Fibroblast of lung (primary cell): Measurements from ENCODE around the gene CYP4F11. TPM values are rescaled to one million over a fixed set of nuclear protein-coding genes. Genes with fewer than 3 reads are reported as not detected.

Experiments used
- DNase-seq, 2 donors: peaks; one replicate each; pipeline versions ENCODE4 v3.0.0 to v3.0.0-alpha.2; 2010; ENCODE audit warnings: low read depth in 2 of 2
- H2AFZ ChIP-seq: 2 replicates; pipeline ENCODE4 v1.5.1; 2012; ENCODE audit warnings: low read length, control low read depth, inconsistent platforms
- H3K27ac ChIP-seq: 2 replicates; pipeline ENCODE4 v1.5.1; 2011; ENCODE audit warnings: low read length, control low read depth; ENCODE audit not compliant: insufficient read depth
- H3K27me3 ChIP-seq: 2 replicates; pipeline ENCODE4 v1.5.1; 2011; ENCODE audit warnings: mild to moderate bottlenecking, low read length; ENCODE audit not compliant: control insufficient read depth, insufficient read depth
- H3K36me3 ChIP-seq: 2 replicates; pipeline ENCODE4 v1.5.1; 2011; ENCODE audit warnings: low read length; ENCODE audit not compliant: control insufficient read depth, insufficient read depth
- H3K4me1 ChIP-seq: 2 replicates; pipeline ENCODE4 v1.5.1; 2011; ENCODE audit warnings: low read length; ENCODE audit not compliant: control insufficient read depth, insufficient read depth; ENCODE audit errors: extremely low read depth
- H3K4me2 ChIP-seq: 2 replicates; pipeline ENCODE4 v1.5.1; 2011; ENCODE audit warnings: low read length, control low read depth; ENCODE audit not compliant: insufficient read depth; ENCODE audit errors: extremely low read depth
- H3K4me3 ChIP-seq, 4 experiments: fragments of 200-600 bp in 1 of 4; sonication (generic) in 1 of 4; replicated peaks in 1 of 4; 2 replicates each; pipeline ENCODE4 v1.5.1; 2011 to 2016; ENCODE audit warnings: low read length in 4 of 4, low read depth in 3 of 4, mild to moderate bottlenecking in 3 of 4, control low read depth in 2 of 4, inconsistent platforms in 1 of 4, mixed read lengths in 1 of 4; ENCODE audit not compliant: insufficient read depth in 1 of 4; ENCODE audit errors: control extremely low read depth in 1 of 4
- H3K79me2 ChIP-seq: 2 replicates; pipeline ENCODE4 v1.5.1; 2012; ENCODE audit warnings: mild to moderate bottlenecking, low read length, inconsistent platforms; ENCODE audit not compliant: control insufficient read depth, insufficient read depth
- H3K9ac ChIP-seq: 2 replicates; pipeline ENCODE4 v1.5.1; 2011; ENCODE audit warnings: mild to moderate bottlenecking, low read length, control low read depth; ENCODE audit not compliant: insufficient read depth
- H3K9me3 ChIP-seq: 2 replicates; pipeline ENCODE4 v1.5.1; 2012; ENCODE audit warnings: low read depth, low read length; ENCODE audit not compliant: control insufficient read depth, insufficient read depth
- H4K20me1 ChIP-seq: 2 replicates; pipeline ENCODE4 v1.5.1; 2011; ENCODE audit warnings: low read length; ENCODE audit not compliant: control insufficient read depth, insufficient read depth; ENCODE audit errors: extremely low read depth
- EZH2 ChIP-seq: IDR thresholded peaks from 2 replicates; pipeline ENCODE4 v1.5.1; 2012; ENCODE audit warnings: low read length, control low read depth, mild to moderate bottlenecking; ENCODE audit errors: missing control alignments
- polyA plus RNA-seq, 2 donors: library from polyadenylated mRNA; depleted of rRNA in 1 of 2; stranded (reverse) in 1 of 2; unstranded in 1 of 2; fragments of >200 nt; gene quantifications; 2 replicates each; pipeline ENCODE4 v1.2.1, GENCODE V29; 2011 to 2012; ENCODE audit warnings: missing spikeins in 1 of 2
- total RNA-seq: library from RNA; depleted of rRNA; stranded (reverse); fragments of >200 nt; gene quantifications from 2 replicates; pipeline ENCODE4 v1.2.1, GENCODE V29; 2014
- TF ChIP-seq, protein P1 (sequence below), 2 donors: IDR thresholded peaks in 1 of 2; conservative IDR thresholded peaks in 1 of 2; 1 replicate in 1 of 2; 2 replicates in 1 of 2; pipeline ENCODE4 v1.5.1; 2011 to 2012; ENCODE audit warnings: low read length in 2 of 2, control low read depth in 1 of 2, inconsistent platforms in 1 of 2, low read depth in 1 of 2, mild to moderate bottlenecking in 1 of 2

The CYP4F11 gene
- total and polyA plus RNA-seq, 2 donors (not counting 1 experiment from before 2014, with no cell fraction given): not detected

DNA sequence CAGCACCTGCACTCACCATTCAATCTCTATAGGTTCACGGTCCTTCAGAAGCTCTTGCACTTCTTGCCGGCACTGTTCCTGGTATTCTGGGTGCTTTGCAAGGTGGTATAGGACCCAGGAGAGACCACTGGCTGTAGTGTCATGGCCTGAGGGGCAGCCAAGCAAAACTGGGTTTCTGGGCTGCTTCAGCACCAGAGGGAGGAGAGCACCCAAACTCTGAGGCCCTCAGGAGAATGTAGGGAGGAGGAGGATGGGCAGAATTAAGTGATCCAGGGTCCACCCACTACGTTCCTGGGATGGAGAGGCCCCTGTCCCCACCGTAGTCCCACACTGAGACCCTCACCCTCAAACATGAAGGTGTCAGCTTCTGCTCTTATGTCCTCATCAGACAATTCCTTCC is 12.3 kb downstream of the CYP4F11 start:
- TF ChIP-seq EZH2: no peak
- TF ChIP-seq, protein P1, sequence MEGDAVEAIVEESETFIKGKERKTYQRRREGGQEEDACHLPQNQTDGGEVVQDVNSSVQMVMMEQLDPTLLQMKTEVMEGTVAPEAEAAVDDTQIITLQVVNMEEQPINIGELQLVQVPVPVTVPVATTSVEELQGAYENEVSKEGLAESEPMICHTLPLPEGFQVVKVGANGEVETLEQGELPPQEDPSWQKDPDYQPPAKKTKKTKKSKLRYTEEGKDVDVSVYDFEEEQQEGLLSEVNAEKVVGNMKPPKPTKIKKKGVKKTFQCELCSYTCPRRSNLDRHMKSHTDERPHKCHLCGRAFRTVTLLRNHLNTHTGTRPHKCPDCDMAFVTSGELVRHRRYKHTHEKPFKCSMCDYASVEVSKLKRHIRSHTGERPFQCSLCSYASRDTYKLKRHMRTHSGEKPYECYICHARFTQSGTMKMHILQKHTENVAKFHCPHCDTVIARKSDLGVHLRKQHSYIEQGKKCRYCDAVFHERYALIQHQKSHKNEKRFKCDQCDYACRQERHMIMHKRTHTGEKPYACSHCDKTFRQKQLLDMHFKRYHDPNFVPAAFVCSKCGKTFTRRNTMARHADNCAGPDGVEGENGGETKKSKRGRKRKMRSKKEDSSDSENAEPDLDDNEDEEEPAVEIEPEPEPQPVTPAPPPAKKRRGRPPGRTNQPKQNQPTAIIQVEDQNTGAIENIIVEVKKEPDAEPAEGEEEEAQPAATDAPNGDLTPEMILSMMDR (conservative IDR thresholded peaks at IDR 0.05 in 1 of 2, IDR thresholded peaks at IDR 0.05 in 1 of 2; ENCODE audit: low read depth in 1 of 2, low read length in 2 of 2): no peak
- Histone ChIP-seq H3K79me2 (no peaks in the 10 kb centered on the region), H3K27ac (no peak overlapping the region), H4K20me1 (no peaks in the 10 kb centered on the region), H3K36me3 (no peaks in the 10 kb centered on the region), H3K9ac (no peak overlapping the region), H3K27me3 (no peaks in the 10 kb centered on the region), H3K4me3 (no peak overlapping the region), H3K9me3 (no peaks in the 10 kb centered on the region), H3K4me1 (no peaks in the 10 kb centered on the region), H3K4me2 (no peak overlapping the region), H2AFZ (no peak overlapping the region)
- no peak for DNase-seq

DNA sequence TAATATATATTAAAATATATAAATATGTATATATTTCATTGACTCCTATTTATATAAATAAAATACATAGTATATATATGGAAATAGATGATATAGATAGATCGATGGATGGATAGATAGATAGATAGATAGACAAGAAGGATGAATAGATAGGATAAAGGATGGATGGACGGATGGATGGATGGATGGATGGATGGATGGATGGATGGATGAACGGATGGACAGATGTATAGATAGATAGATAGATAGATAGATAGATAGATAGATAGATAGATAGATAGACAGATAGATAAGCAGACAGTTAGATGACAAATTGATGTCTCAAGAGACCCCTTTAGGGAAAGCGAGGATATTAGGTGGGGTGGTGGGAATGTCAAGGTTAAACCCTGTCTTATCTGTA is 15.1 kb downstream of the CYP4F11 start:
- H3K4me3 ChIP-seq: no peak overlapping the region
- no peaks in the 10 kb centered on the region for H4K20me1 ChIP-seq
- no peak overlapping the region for H3K9ac ChIP-seq
- no peaks in the 10 kb centered on the region for H3K79me2 ChIP-seq
- H3K4me1 ChIP-seq: no peaks in the 10 kb centered on the region
- no peak for TF ChIP-seq EZH2
- TF ChIP-seq, protein P1 (conservative IDR thresholded peaks at IDR 0.05 in 1 of 2, IDR thresholded peaks at IDR 0.05 in 1 of 2; ENCODE audit: low read depth in 1 of 2, low read length in 2 of 2): no peak
- no peaks in the 10 kb centered on the region for H3K36me3 ChIP-seq
- no peak for DNase-seq
- H3K4me2 ChIP-seq: no peak overlapping the region
- no peak overlapping the region for H2AFZ ChIP-seq
- H3K9me3 ChIP-seq: no peaks in the 10 kb centered on the region
- H3K27ac ChIP-seq: no peak overlapping the region
- no peaks in the 10 kb centered on the region for H3K27me3 ChIP-seq

DNA sequence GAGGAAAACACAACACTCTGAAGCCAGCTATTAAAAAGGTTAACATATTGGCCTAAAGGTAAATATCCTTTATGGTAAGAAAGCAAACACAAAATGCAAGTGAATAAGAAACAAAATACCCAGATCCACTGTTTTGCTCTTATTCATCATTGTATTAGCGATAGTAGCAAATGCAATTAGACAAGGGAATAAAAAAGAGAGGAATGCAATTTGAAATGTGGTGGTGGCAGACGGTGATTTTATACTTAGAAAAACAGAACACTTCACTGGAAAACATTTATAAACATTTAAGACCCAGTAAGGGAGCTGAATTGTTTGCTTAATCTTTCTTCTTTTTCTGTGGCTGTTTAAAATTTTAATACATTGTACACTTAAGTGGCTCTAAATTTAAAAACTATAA is 19.2 kb downstream of the CYP4F11 start:
- no peaks in the 10 kb centered on the region for H3K9me3 ChIP-seq
- H3K27ac ChIP-seq: no peak overlapping the region
- no peak overlapping the region for H3K9ac ChIP-seq
- no peak for TF ChIP-seq EZH2
- TF ChIP-seq, protein P1 (conservative IDR thresholded peaks at IDR 0.05 in 1 of 2, IDR thresholded peaks at IDR 0.05 in 1 of 2; ENCODE audit: low read depth in 1 of 2, low read length in 2 of 2): no peak
- H3K36me3 ChIP-seq: no peaks in the 10 kb centered on the region
- H4K20me1 ChIP-seq: no peaks in the 10 kb centered on the region
- no peak overlapping the region for H2AFZ ChIP-seq
- no peak for DNase-seq
- H3K79me2 ChIP-seq: no peaks in the 10 kb centered on the region
- H3K4me1 ChIP-seq: no peaks in the 10 kb centered on the region
- H3K4me3 ChIP-seq: no peak overlapping the region
- no peak overlapping the region for H3K4me2 ChIP-seq
- H3K27me3 ChIP-seq: no peaks in the 10 kb centered on the region
